HG03520 (cell line): ENCODE data around the gene RALGAPB.
"Not testable (repeated sequence)": the region's sequence is repeated elsewhere in the genome, so short reads cannot be mapped to it uniquely, and the experiment has no call there.

Experiments used
- ATAC-seq: cut with Tn5 transposase; IDR thresholded peaks from one replicate; pipeline ENCODE4 v1.9.1; 2021; ENCODE audit warnings: mild to moderate bottlenecking, moderate library complexity; ENCODE audit not compliant: unreplicated experiment

The RALGAPB gene

DNA sequence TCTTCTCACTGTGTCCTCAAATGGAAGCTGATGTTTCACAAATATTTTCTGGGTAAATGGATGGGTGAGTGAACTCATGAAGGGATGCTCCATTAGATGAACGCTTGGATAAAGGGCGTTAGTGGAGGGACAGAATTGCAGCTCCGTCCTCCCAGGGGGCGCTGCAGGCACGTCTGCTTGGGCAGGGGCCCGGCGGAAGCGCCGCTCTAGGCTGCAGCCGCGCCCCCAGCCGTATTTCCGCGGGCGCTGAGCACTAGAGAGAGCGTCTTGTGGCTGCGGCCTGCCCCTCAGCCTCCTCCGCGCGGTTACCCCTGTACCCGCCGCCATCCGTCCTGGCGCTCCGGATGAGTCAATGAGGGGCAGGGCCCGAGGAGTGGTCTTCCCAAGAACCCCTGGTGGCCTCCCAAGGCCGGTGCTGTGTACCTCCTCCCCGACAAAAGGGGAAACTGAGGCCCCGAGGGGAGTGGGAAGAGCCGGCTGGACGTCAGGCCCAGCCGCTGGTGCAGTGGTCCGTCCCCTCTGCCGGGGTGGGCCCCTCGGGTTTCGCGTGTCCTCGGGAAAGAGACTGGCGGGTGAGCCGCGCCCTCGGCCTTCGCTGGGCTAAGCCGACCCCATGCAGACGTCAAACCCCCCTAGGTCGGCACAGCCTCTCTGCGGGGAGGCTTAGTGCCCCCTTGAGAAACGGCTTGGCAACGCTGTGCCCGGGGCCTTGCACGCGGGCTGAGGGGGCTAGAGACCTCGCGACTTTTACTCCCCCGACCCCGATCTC lies 26.0 kb upstream of the RALGAPB start:
- ATAC-seq: peak; percentile 67

DNA sequence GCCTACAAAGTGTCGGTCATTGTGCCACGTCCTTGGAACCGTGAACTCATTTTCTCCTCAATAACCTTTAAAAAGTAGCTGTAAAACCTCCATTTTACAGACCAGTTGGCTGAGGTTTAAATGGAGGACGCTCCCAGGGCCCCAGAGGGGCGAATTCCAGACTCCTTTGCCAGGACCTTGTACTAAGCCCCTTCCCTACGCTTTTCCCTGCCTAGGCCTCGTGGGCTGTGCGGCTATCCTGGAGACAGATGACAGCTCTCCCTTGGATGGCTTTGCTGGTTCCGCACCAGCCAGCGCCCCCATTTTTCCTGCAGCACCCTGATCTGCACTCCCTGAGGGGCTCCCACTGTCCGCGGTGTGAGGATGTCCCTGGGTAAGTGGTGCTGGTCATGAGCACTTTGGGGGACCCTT lies 25.4 kb upstream of the RALGAPB start:
- no peak for ATAC-seq

DNA sequence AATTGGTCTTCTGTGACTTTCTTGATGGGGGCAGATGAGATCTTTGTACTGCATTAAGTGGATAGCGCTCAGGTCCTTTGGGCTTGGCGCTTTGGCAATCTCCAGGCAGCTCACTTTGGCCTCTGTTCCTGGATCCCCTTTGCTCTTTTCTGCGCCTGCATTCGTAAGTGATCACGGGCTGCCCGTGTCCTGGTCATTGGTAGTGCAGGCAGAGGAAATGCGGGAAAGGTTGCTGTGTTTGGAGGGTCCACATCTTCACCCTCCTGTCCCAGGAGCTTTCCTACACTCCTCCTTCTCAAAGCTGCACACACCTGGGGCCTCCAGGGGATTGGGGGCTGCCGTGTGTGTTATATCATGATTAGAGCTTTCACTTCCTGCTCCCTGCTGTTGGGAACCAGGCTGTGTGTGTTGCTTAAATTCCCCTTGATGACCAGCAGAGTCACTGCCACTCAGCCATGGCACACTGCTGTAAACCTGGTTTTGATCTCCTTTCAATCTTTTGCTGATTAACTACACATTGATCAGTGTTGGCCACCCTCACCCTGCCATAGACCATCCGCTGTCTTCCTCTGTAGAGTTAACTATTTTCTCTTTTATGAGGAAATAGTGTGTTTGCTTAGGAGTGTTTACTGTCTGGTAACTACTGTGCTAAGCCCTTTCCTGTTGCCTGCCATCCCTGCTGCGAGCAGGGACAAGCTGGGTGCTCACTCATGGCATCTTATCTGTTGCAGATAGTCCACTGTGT lies 24.5 kb upstream of the RALGAPB start:
- no peak for ATAC-seq

GRCh38 chr20:38449046-38449445 lies 23.6 kb upstream of the RALGAPB start:
- no peak for ATAC-seq

- no peak for ATAC-seq
Measured at GRCh38 chr20:38450412-38450975, 22.1 kb upstream of the RALGAPB start.

DNA sequence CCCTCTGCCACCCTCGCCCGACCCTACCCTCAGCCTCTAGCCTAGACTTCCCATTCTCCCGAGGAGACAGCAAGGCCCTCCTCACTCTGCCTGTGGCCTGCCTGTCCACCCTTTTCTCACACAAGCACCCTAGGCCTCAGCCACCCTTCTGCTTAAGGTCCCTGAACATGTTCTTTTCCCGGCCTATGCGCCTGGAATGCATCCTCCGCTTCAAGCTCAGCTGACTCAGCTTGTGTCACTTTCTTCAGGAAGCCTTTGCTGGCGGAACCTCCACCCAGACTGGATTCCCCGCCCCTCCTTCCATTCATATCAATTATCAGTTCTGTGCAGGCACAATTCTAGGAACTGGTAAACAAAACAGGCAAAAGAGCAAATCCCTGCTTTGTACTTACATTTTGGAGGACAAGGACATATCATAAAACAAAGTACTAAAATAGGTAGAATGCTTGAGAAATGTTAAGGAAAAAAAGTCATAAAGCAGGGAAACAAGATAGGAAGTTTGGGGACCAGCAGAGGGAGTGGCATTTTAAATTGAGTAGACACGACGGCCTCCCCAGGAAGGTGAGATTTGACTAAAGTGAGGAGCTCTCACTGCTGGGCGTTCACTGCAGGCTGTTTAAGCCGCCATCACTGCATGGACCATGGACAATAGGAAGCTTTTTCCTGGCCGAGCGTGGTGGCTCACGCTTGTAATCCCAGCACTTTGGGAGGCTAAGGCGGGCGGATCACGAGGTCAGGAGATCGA lies 19.6 kb upstream of the RALGAPB start:
- no peak for ATAC-seq

DNA sequence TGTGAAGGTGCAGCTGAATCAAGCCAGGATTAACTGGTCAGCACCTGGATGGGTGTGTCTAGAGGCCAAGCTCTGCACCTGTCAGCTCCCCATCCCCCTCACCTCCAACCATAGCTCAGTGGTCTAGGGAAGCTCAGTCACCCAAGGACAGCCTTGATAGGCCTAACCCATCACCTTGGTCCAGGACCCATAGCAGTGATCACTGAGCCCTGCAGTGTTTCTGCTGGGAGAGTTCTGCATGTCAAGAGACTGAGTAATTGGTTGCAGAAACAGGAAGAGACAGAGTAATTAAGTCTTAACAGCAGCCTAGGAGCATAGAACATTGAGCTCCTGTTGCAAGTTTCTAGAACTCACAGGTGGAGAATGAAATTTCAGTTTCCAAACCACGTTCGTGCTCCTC lies 18.7 kb upstream of the RALGAPB start:
- ATAC-seq: no peak

DNA sequence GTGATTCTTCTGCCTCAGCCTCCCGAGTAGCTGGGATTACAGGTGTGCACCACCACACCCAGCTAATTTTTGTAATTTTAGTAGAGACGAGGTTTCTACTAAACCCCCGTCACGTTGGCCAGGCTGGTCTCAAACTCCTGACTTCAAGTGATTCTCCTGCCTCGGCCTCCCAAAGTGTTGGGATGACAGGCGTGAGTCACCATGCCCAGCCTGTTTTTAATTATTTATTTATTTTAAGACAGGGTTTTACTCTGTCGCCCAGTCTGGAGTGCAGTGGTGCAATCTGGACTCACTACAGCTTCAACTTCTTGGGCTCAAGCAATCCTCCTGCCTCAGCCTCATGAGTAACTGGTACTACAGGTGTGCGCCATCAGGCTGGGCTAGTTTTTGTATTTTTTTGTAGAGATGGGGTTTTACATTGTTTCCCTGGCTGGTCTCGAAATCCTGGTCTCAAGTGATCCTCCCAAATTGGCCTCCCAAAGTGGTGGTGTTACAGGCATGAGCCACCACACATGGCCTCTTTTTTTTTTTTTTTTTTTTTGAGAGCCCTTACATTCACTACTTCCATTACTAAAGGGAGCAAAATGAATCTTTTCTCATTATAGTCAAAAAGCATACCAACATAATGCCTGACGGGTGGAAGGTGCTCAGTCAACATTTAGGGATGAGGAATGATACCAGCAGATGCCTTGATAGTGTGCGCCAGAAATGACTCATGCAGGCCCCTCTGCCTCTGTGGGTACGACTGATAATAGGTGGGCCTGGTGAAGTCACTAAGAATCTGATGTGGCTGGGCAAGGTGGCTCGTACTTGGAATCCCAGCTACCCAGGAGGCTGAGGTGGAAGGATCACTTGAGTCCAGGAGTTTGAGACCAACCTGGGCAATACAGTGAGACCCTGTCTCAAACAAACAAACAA lies 17.8 kb upstream of the RALGAPB start:
- ATAC-seq: no peak

- ATAC-seq: no peak
Measured at GRCh38 chr20:38458314-38458713, 14.3 kb upstream of the RALGAPB start.

- no peak for ATAC-seq
Measured at GRCh38 chr20:38460040-38460623, 12.5 kb upstream of the RALGAPB start.

DNA sequence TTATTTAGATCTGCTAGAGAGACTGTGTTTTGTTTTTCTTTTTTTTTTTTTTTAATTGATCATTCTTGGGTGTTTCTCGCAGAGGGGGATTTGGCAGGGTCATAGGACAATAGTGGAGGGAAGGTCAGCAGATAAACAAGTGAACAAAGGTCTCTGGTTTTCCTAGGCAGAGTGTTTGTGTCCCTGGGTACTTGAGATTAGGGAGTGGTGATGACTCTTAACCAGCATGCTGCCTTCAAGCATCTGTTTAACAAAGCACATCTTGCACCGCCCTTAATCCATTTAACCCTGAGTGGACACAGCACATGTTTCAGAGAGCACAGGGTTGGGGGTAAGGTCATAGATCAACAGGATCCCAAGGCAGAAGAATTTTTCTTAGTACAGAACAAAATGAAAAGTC lies 12.0 kb upstream of the RALGAPB start:
- ATAC-seq: not testable (repeated sequence)

DNA sequence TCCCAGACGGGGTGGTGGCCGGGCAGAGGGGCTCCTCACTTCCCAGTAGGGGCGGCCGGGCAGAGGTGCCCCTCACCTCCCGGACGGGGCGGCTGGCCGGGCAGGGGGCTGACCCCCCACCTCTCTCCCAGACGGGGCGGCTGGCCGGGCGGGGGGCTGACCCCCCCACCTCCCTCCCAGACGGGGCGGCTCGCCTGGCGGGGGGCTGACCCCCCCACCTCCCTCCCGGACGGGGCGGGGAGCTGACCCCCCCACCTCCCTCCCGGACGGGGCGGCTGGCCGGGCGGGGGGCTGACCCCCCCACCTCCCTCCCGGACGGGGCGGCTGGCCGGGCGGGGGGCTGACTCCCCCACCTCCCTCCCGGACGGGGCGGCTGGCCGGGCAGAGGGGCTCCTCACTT lies 11.5 kb upstream of the RALGAPB start:
- not testable (repeated sequence) for ATAC-seq

GRCh38 chr20:38461569-38461968 lies 11.1 kb upstream of the RALGAPB start:
- ATAC-seq: not testable (repeated sequence)

DNA sequence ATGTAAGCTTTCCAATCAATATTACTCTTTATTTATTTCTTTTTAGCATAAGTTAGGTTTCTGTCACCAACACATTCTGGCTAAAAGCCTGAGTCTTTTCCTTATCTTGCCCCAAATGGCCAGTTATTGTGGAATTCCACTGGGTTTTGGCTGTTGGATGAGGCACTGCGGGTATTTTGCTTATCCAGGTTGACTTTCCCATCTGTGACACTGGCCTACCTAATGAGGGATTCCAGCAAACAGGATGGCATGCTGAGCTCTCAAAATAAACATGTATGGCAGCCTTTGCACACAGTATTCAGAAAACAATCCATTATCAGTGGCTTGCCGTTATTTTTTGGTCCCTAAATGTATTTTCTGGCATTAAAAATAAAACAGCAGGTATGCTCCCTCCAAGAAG lies 6.5 kb upstream of the RALGAPB start:
- no peak for ATAC-seq

GRCh38 chr20:38466983-38467382 lies 5.7 kb upstream of the RALGAPB start:
- no peak for ATAC-seq

GRCh38 chr20:38471245-38471644 lies 1.4 kb upstream of the RALGAPB start:
- ATAC-seq: no peak

GRCh38 chr20:38471987-38472512 lies 593 bp upstream of the RALGAPB start:
- ATAC-seq: no peak

DNA sequence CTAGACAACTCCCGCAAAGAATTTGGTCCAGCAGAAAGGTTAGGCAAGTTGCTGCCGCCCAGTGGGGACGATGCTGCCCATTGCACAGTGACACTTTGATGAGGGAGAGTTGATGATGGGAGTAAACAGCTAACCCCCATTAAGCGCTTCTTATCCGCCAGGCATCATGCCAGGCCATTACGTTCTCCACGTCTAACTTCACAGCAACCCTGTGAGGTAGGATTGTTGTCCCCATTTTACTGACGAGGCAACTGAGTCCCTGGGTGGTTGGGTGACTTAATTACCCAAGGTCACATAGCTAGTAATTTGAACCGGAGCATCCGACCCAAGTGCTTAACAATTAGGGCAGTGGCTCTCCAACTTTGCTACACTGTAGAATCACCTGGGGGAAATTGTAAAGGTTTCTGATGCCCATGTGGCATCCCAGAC lies 738 bp downstream of the RALGAPB start:
- ATAC-seq: no peak

DNA sequence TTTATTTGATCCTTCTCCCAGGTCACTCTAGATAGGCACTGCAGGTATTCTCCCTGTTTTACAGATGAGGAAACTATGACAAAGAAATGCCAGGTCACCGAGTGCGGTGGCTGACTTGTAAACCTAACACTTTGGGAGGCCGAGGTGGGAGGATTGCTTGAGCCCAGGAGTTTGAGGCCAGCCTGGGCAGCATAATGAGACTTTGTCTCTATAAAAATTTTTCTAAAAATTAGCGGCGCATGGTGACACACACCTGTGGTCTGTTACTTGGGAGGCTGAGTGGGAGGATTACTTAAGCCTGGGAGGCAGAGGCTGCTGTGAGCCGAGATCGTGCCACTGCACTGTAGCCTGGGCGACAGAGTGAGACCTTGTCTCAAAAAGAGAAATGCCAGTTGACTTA lies 5.1 kb downstream of the RALGAPB start:
- no peak for ATAC-seq

GRCh38 chr20:38479596-38479995 lies 7.0 kb downstream of the RALGAPB start:
- no peak for ATAC-seq
